Loucy (cell line): ENCODE measurements around the gene IL20RB.

ENCODE experiments used
- H2AFZ ChIP-seq: fragments of 200-600 bp; sonication (generic); 2 replicates; pipeline ENCODE4 v1.6.0; 2016; ENCODE audit warnings: antibody characterized with exemption, mild to moderate bottlenecking, low read length, moderate library complexity
- H3F3A ChIP-seq: fragments of 200-600 bp; 2 replicates; pipeline ENCODE4 v1.6.0; 2016; ENCODE audit warnings: antibody characterized with exemption, low read depth, mild to moderate bottlenecking
- H3K27me3 ChIP-seq: fragments of 200-600 bp; sonication (generic); 2 replicates; pipeline ENCODE4 v1.6.1; 2014; ENCODE audit warnings: low read length, mild to moderate bottlenecking; ENCODE audit not compliant: insufficient read depth, poor library complexity, severe bottlenecking
- H3K36me3 ChIP-seq: fragments of 200-600 bp; sonication (generic); 2 replicates; pipeline ENCODE4 v1.6.1; 2016; ENCODE audit warnings: low read length; ENCODE audit not compliant: insufficient read depth
- H3K4me1 ChIP-seq: fragments of 200-600 bp; sonication (generic); 2 replicates; pipeline ENCODE4 v1.5.1; 2014; ENCODE audit warnings: low read length, mild to moderate bottlenecking; ENCODE audit not compliant: insufficient read depth, poor library complexity, severe bottlenecking
- H3K4me2 ChIP-seq: fragments of 200-600 bp; sonication (generic); 2 replicates; pipeline ENCODE4 v1.6.0; 2014; ENCODE audit warnings: antibody characterized with exemption, low read length, low read depth, mild to moderate bottlenecking; ENCODE audit not compliant: poor library complexity, severe bottlenecking
- H3K4me3 ChIP-seq: fragments of 200-600 bp; sonication (generic); 2 replicates; pipeline ENCODE4 v1.5.1; 2014; ENCODE audit warnings: low read length, mild to moderate bottlenecking, mixed read lengths; ENCODE audit not compliant: poor library complexity, severe bottlenecking
- H3K79me2 ChIP-seq: fragments of 200-600 bp; sonication (generic); 2 replicates; pipeline ENCODE4 v1.6.1; 2014; ENCODE audit warnings: low read length; ENCODE audit not compliant: insufficient read depth
- H3K9ac ChIP-seq: fragments of 200-600 bp; sonication (generic); 2 replicates; pipeline ENCODE4 v1.6.0; 2014; ENCODE audit warnings: mild to moderate bottlenecking, low read depth, low read length, moderate library complexity; ENCODE audit not compliant: poor library complexity, severe bottlenecking
- H3K9me2 ChIP-seq: fragments of 200-600 bp; sonication (generic); replicated peaks from 2 replicates; pipeline ENCODE4 v1.6.1; 2016; ENCODE audit warnings: low read depth, low read length, mixed read lengths
- H3K9me3 ChIP-seq: fragments of 200-600 bp; sonication (generic); 2 replicates; pipeline ENCODE4 v1.6.1; 2014; ENCODE audit warnings: mild to moderate bottlenecking, antibody characterized with exemption, low read length, low read depth; ENCODE audit not compliant: insufficient read depth
- H4K20me1 ChIP-seq: fragments of 200-600 bp; sonication (generic); 2 replicates; pipeline ENCODE4 v1.6.0; 2014; ENCODE audit warnings: antibody characterized with exemption, low read length, mild to moderate bottlenecking; ENCODE audit not compliant: insufficient read depth, poor library complexity, severe bottlenecking
- CTCF ChIP-seq: fragments of 200-600 bp; sonication (generic); conservative IDR thresholded peaks from 2 replicates; pipeline ENCODE4 v1.5.1; 2014; ENCODE audit warnings: mild to moderate bottlenecking, antibody characterized with exemption, low read length
- EZH2phosphoT487 ChIP-seq: fragments of 200-600 bp; IDR thresholded peaks from 2 replicates; pipeline ENCODE4 v1.6.1; 2018; ENCODE audit warnings: antibody characterized with exemption, mild to moderate bottlenecking, moderate library complexity, borderline replicate concordance

The IL20RB gene

GRCh38 chr3:136925425-136926190, 32.2 kb upstream of the IL20RB start:
- Histone ChIP-seq H3K79me2 (peaks cover 81% of the 10 kb centered on the region), H3K4me1 (peaks cover 66% of the 10 kb centered on the region), H3K36me3 (peaks cover 27% of the 10 kb centered on the region), H3K9ac (peak overlapping the region; percentile 53), H3K9me3 (no peaks in the 10 kb centered on the region), H3K4me2 (peak overlapping the region; percentile 73), H3F3A (peaks cover 2% of the 10 kb centered on the region; the same call in 1 of the 2 replicates), H4K20me1 (peaks cover 15% of the 10 kb centered on the region), H3K4me3 (peak overlapping the region; percentile 64), H3K9me2 (no peaks in the 10 kb centered on the region), H2AFZ (no peak overlapping the region), H3K27me3 (no peaks in the 10 kb centered on the region)
- TF ChIP-seq CTCF (no peak), EZH2phosphoT487 (no peak)

- no peak overlapping the region for H3K4me3 ChIP-seq
- no peak overlapping the region for H2AFZ ChIP-seq
- no peak overlapping the region for H3K9ac ChIP-seq
- no peaks in the 10 kb centered on the region for H3K9me3 ChIP-seq
- peaks cover 38% of the 10 kb centered on the region for H3K36me3 ChIP-seq
- TF ChIP-seq EZH2phosphoT487 (no peak), CTCF (no peak)
- no peaks in the 10 kb centered on the region for H3K27me3 ChIP-seq
- H3K79me2 ChIP-seq, result peaks cover 83% of the 10 kb centered on the region
- H3K9me2 ChIP-seq, result no peaks in the 10 kb centered on the region
- peaks cover 2% of the 10 kb centered on the region; the same call in 1 of the 2 replicates for H3F3A ChIP-seq
- H4K20me1 ChIP-seq, result peaks cover 16% of the 10 kb centered on the region
- H3K4me1 ChIP-seq, result peaks cover 69% of the 10 kb centered on the region
- H3K4me2 ChIP-seq, result no peak overlapping the region
Observed at GRCh38 chr3:136928240-136928639, 29.5 kb upstream of the IL20RB start.

- Histone ChIP-seq H2AFZ (no peak overlapping the region), H3K36me3 (peaks cover 53% of the 10 kb centered on the region), H3K79me2 (peaks cover 89% of the 10 kb centered on the region), H3K9me3 (no peaks in the 10 kb centered on the region), H3K27me3 (no peaks in the 10 kb centered on the region), H3F3A (peaks cover 2% of the 10 kb centered on the region; the same call in 1 of the 2 replicates), H3K4me1 (peaks cover 54% of the 10 kb centered on the region), H3K9ac (no peak overlapping the region), H3K4me2 (peak overlapping the region; percentile 28), H3K4me3 (no peak overlapping the region), H4K20me1 (peaks cover 7% of the 10 kb centered on the region), H3K9me2 (no peaks in the 10 kb centered on the region)
- TF ChIP-seq EZH2phosphoT487 (no peak), CTCF (no peak)
Observed at GRCh38 chr3:136929977-136930670, 27.7 kb upstream of the IL20RB start.
